ENCODE measurements around the gene SIX1. TPM values are rescaled to one million over a fixed set of nuclear protein-coding genes. Genes with fewer than 3 reads are reported as not detected.

The SIX1 gene
- total RNA-seq, 3 donors from 2014 or later, result 2.6 to 14.9 (median 5.0) TPM

- DNase-seq (ENCODE audit: low spot score in 2 of 2), result no peak
- Histone ChIP-seq H3K36me3 (no peaks in the 10 kb centered on the region), H3K4me3 (no peak overlapping the region), H3K27ac (no peak overlapping the region), H3K9me3 (no peaks in the 10 kb centered on the region), H3K4me1 (no peaks in the 10 kb centered on the region), H3K27me3 (no peaks in the 10 kb centered on the region)
- intact Hi-C loops (cut with DNase I; ENCODE audit: low total_unique reads), result loop anchor here (5.0 kb wide), 1 partner anchor 69 kb away; no protein-coding TSS in a partner anchor
- TF ChIP-seq POLR2AphosphoS5 (IDR thresholded peaks at IDR 0.05) (no peak), POLR2A (IDR thresholded peaks at IDR 0.05) (no peak)
- TF ChIP-seq, protein P1, sequence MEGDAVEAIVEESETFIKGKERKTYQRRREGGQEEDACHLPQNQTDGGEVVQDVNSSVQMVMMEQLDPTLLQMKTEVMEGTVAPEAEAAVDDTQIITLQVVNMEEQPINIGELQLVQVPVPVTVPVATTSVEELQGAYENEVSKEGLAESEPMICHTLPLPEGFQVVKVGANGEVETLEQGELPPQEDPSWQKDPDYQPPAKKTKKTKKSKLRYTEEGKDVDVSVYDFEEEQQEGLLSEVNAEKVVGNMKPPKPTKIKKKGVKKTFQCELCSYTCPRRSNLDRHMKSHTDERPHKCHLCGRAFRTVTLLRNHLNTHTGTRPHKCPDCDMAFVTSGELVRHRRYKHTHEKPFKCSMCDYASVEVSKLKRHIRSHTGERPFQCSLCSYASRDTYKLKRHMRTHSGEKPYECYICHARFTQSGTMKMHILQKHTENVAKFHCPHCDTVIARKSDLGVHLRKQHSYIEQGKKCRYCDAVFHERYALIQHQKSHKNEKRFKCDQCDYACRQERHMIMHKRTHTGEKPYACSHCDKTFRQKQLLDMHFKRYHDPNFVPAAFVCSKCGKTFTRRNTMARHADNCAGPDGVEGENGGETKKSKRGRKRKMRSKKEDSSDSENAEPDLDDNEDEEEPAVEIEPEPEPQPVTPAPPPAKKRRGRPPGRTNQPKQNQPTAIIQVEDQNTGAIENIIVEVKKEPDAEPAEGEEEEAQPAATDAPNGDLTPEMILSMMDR (IDR thresholded peaks at IDR 0.05), result no peak
Measured at GRCh38 chr14:60670989-60671388, 21.7 kb upstream of the SIX1 start.

- Histone ChIP-seq H3K4me3 (no peak overlapping the region), H3K27ac (no peak overlapping the region), H3K4me1 (no peaks in the 10 kb centered on the region), H3K9me3 (no peaks in the 10 kb centered on the region), H3K27me3 (no peaks in the 10 kb centered on the region), H3K36me3 (no peaks in the 10 kb centered on the region)
- intact Hi-C loops (cut with DNase I; ENCODE audit: low total_unique reads), result no loop called here
- no peak for DNase-seq (ENCODE audit: low spot score in 2 of 2)
- TF ChIP-seq POLR2A (IDR thresholded peaks at IDR 0.05) (no peak), POLR2AphosphoS5 (IDR thresholded peaks at IDR 0.05) (no peak)
- TF ChIP-seq, protein P1 (IDR thresholded peaks at IDR 0.05), result no peak
Measured at GRCh38 chr14:60668431-60669112, 19.3 kb upstream of the SIX1 start.

GRCh38 chr14:60665177-60665550 is 15.9 kb upstream of the SIX1 start:
- H3K27ac ChIP-seq, result no peak overlapping the region
- H3K27me3 ChIP-seq, result peaks cover 0 to 4% of the 10 kb centered on the region in 2 donors
- intact Hi-C loops (cut with DNase I; ENCODE audit: low total_unique reads), result no loop called here
- no peak overlapping the region for H3K4me3 ChIP-seq
- TF ChIP-seq POLR2AphosphoS5 (IDR thresholded peaks at IDR 0.05) (no peak), POLR2A (IDR thresholded peaks at IDR 0.05) (no peak)
- TF ChIP-seq, protein P1 (IDR thresholded peaks at IDR 0.05), result no peak
- no peak for DNase-seq (ENCODE audit: low spot score in 2 of 2)
- H3K9me3 ChIP-seq, result no peaks in the 10 kb centered on the region
- no peaks in the 10 kb centered on the region for H3K4me1 ChIP-seq
- no peaks in the 10 kb centered on the region for H3K36me3 ChIP-seq

GRCh38 chr14:60662982-60663381 is 13.7 kb upstream of the SIX1 start:
- no peak for DNase-seq (ENCODE audit: low spot score in 2 of 2)
- Histone ChIP-seq H3K27me3 (peaks cover 0 to 15% of the 10 kb centered on the region in 2 donors), H3K9me3 (no peaks in the 10 kb centered on the region), H3K4me1 (no peaks in the 10 kb centered on the region), H3K27ac (no peak overlapping the region), H3K36me3 (no peaks in the 10 kb centered on the region), H3K4me3 (no peak overlapping the region)
- intact Hi-C loops (cut with DNase I; ENCODE audit: low total_unique reads), result no loop called here
- TF ChIP-seq, protein P1 (IDR thresholded peaks at IDR 0.05), result no peak

- no peaks in the 10 kb centered on the region for H3K9me3 ChIP-seq
- H3K4me1 ChIP-seq, result no peaks in the 10 kb centered on the region
- DNase-seq (ENCODE audit: low spot score in 2 of 2), result no peak
- intact Hi-C loops (cut with DNase I; ENCODE audit: low total_unique reads), result no loop called here
- H3K36me3 ChIP-seq, result no peaks in the 10 kb centered on the region
- H3K4me3 ChIP-seq, result no peak overlapping the region
- TF ChIP-seq, protein P1 (IDR thresholded peaks at IDR 0.05), result no peak
- no peak for TF ChIP-seq POLR2AphosphoS5 (IDR thresholded peaks at IDR 0.05)
- no peak for TF ChIP-seq POLR2A (IDR thresholded peaks at IDR 0.05)
- H3K27me3 ChIP-seq, result peaks cover 0 to 27% of the 10 kb centered on the region in 2 donors
- H3K27ac ChIP-seq, result no peak overlapping the region
Measured at GRCh38 chr14:60661721-60662120, 12.4 kb upstream of the SIX1 start.

Data from breast epithelium (tissue), 4 donors.